ENCODE results near the gene GALNT17.

The GALNT17 gene

GRCh38 chr7:71404726-71405345 is 272.9 kb downstream of the GALNT17 start:
- DNase-seq: no peak

GRCh38 chr7:71408271-71408670 is 276.3 kb downstream of the GALNT17 start:
- DNase-seq: no peak

- no peak for DNase-seq
Observed at GRCh38 chr7:71409550-71410157, 277.7 kb downstream of the GALNT17 start.

GRCh38 chr7:71411475-71411874 is 279.5 kb downstream of the GALNT17 start:
- no peak for DNase-seq

- DNase-seq: no peak
Observed at GRCh38 chr7:71414490-71414889, 282.5 kb downstream of the GALNT17 start.

- DNase-seq: no peak
Observed at GRCh38 chr7:71419546-71420337, 287.8 kb downstream of the GALNT17 start.

GRCh38 chr7:71422104-71422503 is 290.2 kb downstream of the GALNT17 start:
- no peak for DNase-seq

GRCh38 chr7:71424166-71425035 is 292.5 kb downstream of the GALNT17 start:
- no peak for DNase-seq

- DNase-seq: no peak
Observed at GRCh38 chr7:71429083-71429482, 297.1 kb downstream of the GALNT17 start.

- DNase-seq: no peak
Observed at GRCh38 chr7:71430246-71430645, 298.3 kb downstream of the GALNT17 start.

GRCh38 chr7:71439321-71439720 is 307.4 kb downstream of the GALNT17 start:
- DNase-seq: no peak

- DNase-seq: no peak
Observed at GRCh38 chr7:71442492-71443190, 310.7 kb downstream of the GALNT17 start.

- DNase-seq: no peak
Observed at GRCh38 chr7:71443191-71443530, 311.2 kb downstream of the GALNT17 start.

- DNase-seq: no peak
Observed at GRCh38 chr7:71444130-71444529, 312.2 kb downstream of the GALNT17 start.

GRCh38 chr7:71453630-71454029 is 321.7 kb downstream of the GALNT17 start:
- no peak for DNase-seq

GRCh38 chr7:71454981-71455380 is 323.0 kb downstream of the GALNT17 start:
- DNase-seq: no peak

GRCh38 chr7:71457021-71457420 is 325.1 kb downstream of the GALNT17 start:
- DNase-seq: no peak

GRCh38 chr7:71457846-71458590 is 326.1 kb downstream of the GALNT17 start:
- DNase-seq: no peak

- no peak for DNase-seq
Observed at GRCh38 chr7:71459132-71459531, 327.2 kb downstream of the GALNT17 start.

GRCh38 chr7:71461572-71461971 is 329.6 kb downstream of the GALNT17 start:
- no peak for DNase-seq

GRCh38 chr7:71465741-71466189 is 333.8 kb downstream of the GALNT17 start:
- no peak for DNase-seq
